SK-N-SH (cell line): ENCODE results near the gene DCLK1. TPM values are rescaled to one million over a fixed set of nuclear protein-coding genes. Genes with fewer than 3 reads are reported as not detected.

ENCODE experiments used
- CTCF ChIA-PET: fragments of 300-600, 350-600 bp; formaldehyde crosslinking; extraction: SDS; loops from one replicate; lab custom pipeline; 2021; lab: Yijun Ruan, JAX
- POLR2A ChIA-PET: fragments of 350-600 bp; sonication (Branson Sonifier 250); formaldehyde crosslinking; extraction: SDS; loops from one replicate; lab custom pipeline; 2020; ENCODE audit warnings: antibody characterized with exemption, inconsistent platforms; lab: Yijun Ruan, JAX
- DNase-seq: peaks from one replicate; pipeline ENCODE4 v3.0.0; 2012
- H2AFZ ChIP-seq: fragments of 200-600 bp; sonication (generic); 2 replicates; pipeline ENCODE4 v1.8.1; 2016; ENCODE audit warnings: antibody characterized with exemption, mild to moderate bottlenecking, low read depth
- H3F3A ChIP-seq: fragments of 200-600 bp; sonication (generic); replicated peaks from 2 replicates; pipeline ENCODE3; 2016; ENCODE audit warnings: antibody characterized with exemption, mild to moderate bottlenecking; ENCODE audit not compliant: insufficient read depth
- H3K27ac ChIP-seq, 2 experiments: fragments of 200-500 bp in 1 of 2; fragments of 200-600 bp in 1 of 2; sonication (Bioruptor generic) in 1 of 2; sonication (generic), shearing (Covaris generic) in 1 of 2; 2 replicates each; pipeline versions ENCODE4 v1.5.1 to v1.6.1; 2014 to 2016; ENCODE audit warnings: low read depth in 2 of 2, inconsistent platforms in 1 of 2, low read length in 1 of 2, mild to moderate bottlenecking in 1 of 2, mixed read lengths in 1 of 2
- H3K27me3 ChIP-seq: fragments of 200-600 bp; sonication (generic), shearing (Covaris generic); 2 replicates; pipeline ENCODE4 v1.6.1; 2016; ENCODE audit warnings: mixed run types; ENCODE audit not compliant: insufficient read depth
- H3K36me3 ChIP-seq, 2 experiments: fragments of 200-500 bp in 1 of 2; fragments of 200-600 bp in 1 of 2; sonication (Bioruptor generic) in 1 of 2; sonication (generic) in 1 of 2; replicated peaks in 1 of 2; 2 replicates each; pipeline versions ENCODE3 to v1.5.1; 2014 to 2016; ENCODE audit warnings: low read length in 1 of 2, mild to moderate bottlenecking in 1 of 2; ENCODE audit not compliant: insufficient read depth in 2 of 2, control insufficient read depth in 1 of 2
- H3K4me1 ChIP-seq, 2 experiments: fragments of 200-500 bp in 1 of 2; fragments of 200-600 bp in 1 of 2; sonication (Bioruptor generic) in 1 of 2; sonication (generic), shearing (Covaris generic) in 1 of 2; 2 replicates each; pipeline versions ENCODE4 v1.5.1 to v1.6.1; 2014 to 2016; ENCODE audit warnings: low read depth in 1 of 2, low read length in 1 of 2, mixed run types in 1 of 2; ENCODE audit not compliant: insufficient read depth in 2 of 2, control insufficient read depth in 1 of 2
- H3K4me2 ChIP-seq: fragments of 200-600 bp; sonication (generic), shearing (Covaris generic); 2 replicates; pipeline ENCODE4 v1.6.1; 2017; ENCODE audit warnings: mixed run types
- H3K4me3 ChIP-seq, 2 experiments: fragments of 200-500 bp in 1 of 2; fragments of 200-600 bp in 1 of 2; sonication (Bioruptor generic) in 1 of 2; sonication (generic), shearing (Covaris generic) in 1 of 2; 2 replicates each; pipeline versions ENCODE4 v1.5.1 to v1.8.1; 2014 to 2016; ENCODE audit warnings: low read depth in 2 of 2, inconsistent platforms in 1 of 2, low read length in 1 of 2, mild to moderate bottlenecking in 1 of 2, mixed read lengths in 1 of 2, moderate library complexity in 1 of 2
- H3K79me2 ChIP-seq: fragments of 200-600 bp; sonication (generic); 2 replicates; pipeline ENCODE4 v1.8.1; 2017; ENCODE audit warnings: mild to moderate bottlenecking; ENCODE audit not compliant: insufficient read depth
- H3K9ac ChIP-seq: fragments of 200-600 bp; sonication (generic); 2 replicates; pipeline ENCODE4 v1.6.1; 2017; ENCODE audit warnings: mixed run types
- H3K9me2 ChIP-seq: fragments of 200-600 bp; sonication (generic); 2 replicates; pipeline ENCODE4 v1.6.1; 2017; ENCODE audit warnings: mixed run types
- H3K9me3 ChIP-seq: fragments of 200-600 bp; sonication (generic); 2 replicates; pipeline ENCODE4 v1.6.1; 2017; ENCODE audit warnings: mixed run types, mild to moderate bottlenecking, moderate library complexity
- H4K20me1 ChIP-seq: fragments of 200-600 bp; sonication (generic); 2 replicates; pipeline ENCODE4 v1.6.1; 2017; ENCODE audit warnings: mild to moderate bottlenecking, mixed run types; ENCODE audit not compliant: insufficient read depth
- CHD2 ChIP-seq: fragments of 150-350 bp; IDR thresholded peaks from 2 replicates; pipeline ENCODE4 v1.6.1; 2018; ENCODE audit warnings: low read length; ENCODE audit not compliant: partially characterized antibody
- CTCF ChIP-seq: fragments of 200-600 bp; sonication (generic); IDR thresholded peaks from 2 replicates; pipeline ENCODE4 v1.6.1; 2017; ENCODE audit warnings: antibody characterized with exemption, mild to moderate bottlenecking, moderate library complexity
- EP300 ChIP-seq, 2 experiments: IDR thresholded peaks; 2 replicates each; pipeline versions ENCODE4 v1.4.0 to v1.6.1; 2012; ENCODE audit warnings: borderline replicate concordance in 1 of 2, low read depth in 1 of 2, low read length in 1 of 2
- EZH2phosphoT487 ChIP-seq: fragments of 200-600 bp; sonication (generic); IDR thresholded peaks from 2 replicates; pipeline ENCODE4 v1.6.1; 2017; ENCODE audit warnings: low read depth, mixed run types, mild to moderate bottlenecking, antibody characterized with exemption, moderate library complexity, borderline replicate concordance
- FOSL2 ChIP-seq: IDR thresholded peaks from 2 replicates; pipeline ENCODE4 v1.4.0; 2012; ENCODE audit warnings: low read depth, mild to moderate bottlenecking, moderate library complexity, borderline replicate concordance
- FOXJ3 ChIP-seq: sonication (generic); formaldehyde crosslinking; IDR thresholded peaks from 2 replicates; pipeline ENCODE4 v1.5.1; 2020; ENCODE audit warnings: mild to moderate bottlenecking, missing genetic modification reagents
- MAX ChIP-seq: IDR thresholded peaks from 2 replicates; pipeline ENCODE4 v1.4.0; 2012; ENCODE audit warnings: low read depth
- NFIC ChIP-seq: IDR thresholded peaks from 2 replicates; pipeline ENCODE4 v1.4.0; 2012; ENCODE audit warnings: borderline replicate concordance
- NRF1 ChIP-seq: IDR thresholded peaks from 2 replicates; pipeline ENCODE4 v1.6.1; 2012; ENCODE audit warnings: low read depth, mild to moderate bottlenecking, low read length
- PBX3 ChIP-seq: IDR thresholded peaks from 2 replicates; pipeline ENCODE4; 2012
- POLR2AphosphoS5 ChIP-seq: IDR thresholded peaks from 2 replicates; pipeline ENCODE4 v1.6.1; 2012; ENCODE audit warnings: low read depth, low read length
- RAD21 ChIP-seq: IDR thresholded peaks from 2 replicates; pipeline ENCODE4 v1.6.1; 2012; ENCODE audit warnings: mild to moderate bottlenecking, low read length
- SMC3 ChIP-seq: IDR thresholded peaks from 2 replicates; pipeline ENCODE4 v1.6.1; 2012; ENCODE audit warnings: low read depth, low read length, improper control_type of control experiment
- TAF1 ChIP-seq: IDR thresholded peaks from 2 replicates; pipeline ENCODE4 v1.6.1; 2012; ENCODE audit warnings: low read depth, mild to moderate bottlenecking, low read length, moderate library complexity, borderline replicate concordance
- TCF12 ChIP-seq: IDR thresholded peaks from 2 replicates; pipeline ENCODE4 v1.4.0; 2012
- TEAD4 ChIP-seq: IDR thresholded peaks from 2 replicates; pipeline ENCODE4 v1.4.0; 2012; ENCODE audit warnings: mild to moderate bottlenecking, borderline replicate concordance; ENCODE audit not compliant: insufficient read depth
- USF1 ChIP-seq: IDR thresholded peaks from 2 replicates; pipeline ENCODE4 v1.4.0; 2012; ENCODE audit warnings: low read depth, borderline replicate concordance
- USF2 ChIP-seq: fragments of 150-350 bp; IDR thresholded peaks from 2 replicates; pipeline ENCODE4 v1.6.1; 2017; ENCODE audit warnings: antibody characterized with exemption, low read length, low read depth, borderline replicate concordance
- YY1 ChIP-seq: IDR thresholded peaks from 2 replicates; pipeline ENCODE4 v1.4.0; 2012; ENCODE audit warnings: low read depth, mild to moderate bottlenecking
- WGBS: methylation state at CpG from one replicate; pipeline ENCODE4 v1.1.6; 2017; ENCODE audit warnings: low lambda C conversion rate; 5-methylcytosine and 5-hydroxymethylcytosine counted together
- polyA plus RNA-seq, 3 experiments: library from polyadenylated mRNA; depleted of rRNA; stranded (reverse); fragments of >200 nt; gene quantifications; 2 replicates each; pipeline ENCODE4 v1.2.3, GENCODE V29; 2012

The DCLK1 gene
- polyA plus RNA-seq, 1 of the 3 experiments (the other 2 are of a cell fraction) = 1.1 TPM

- no peaks in the 10 kb centered on the region; a peak in 1 of 4 replicates for H3K4me1 ChIP-seq
- POLR2A ChIA-PET = no interaction called here
- no peak overlapping the region for H3K4me3 ChIP-seq
- no peak overlapping the region for H3K4me2 ChIP-seq
- no peak overlapping the region for H3K27ac ChIP-seq
- WGBS = 100% methylated on average over 4 of the region's 4 CpGs
- H3K27me3 ChIP-seq = no peaks in the 10 kb centered on the region
- H2AFZ ChIP-seq = no peak overlapping the region
- CTCF ChIA-PET = interaction anchor here (1.0 to 1.3 kb wide), 3 partner anchors 11 to 87 kb away, joined by 3 to 4 read pairs (median 3); no protein-coding TSS in a partner anchor
- H3F3A ChIP-seq = no peaks in the 10 kb centered on the region
- TF ChIP-seq POLR2AphosphoS5 = no peak
- TF ChIP-seq EZH2phosphoT487 = no peak
- TF ChIP-seq USF1 = no peak
- TF ChIP-seq, all 33 proteins: peak for 0
- Histone ChIP-seq H3K79me2 (no peaks in the 10 kb centered on the region), H3K36me3 (no peaks in the 10 kb centered on the region), H4K20me1 (no peaks in the 10 kb centered on the region), H3K9me2 (no peaks in the 10 kb centered on the region), H3K9me3 (no peaks in the 10 kb centered on the region), H3K9ac (no peak overlapping the region)
- no peak for DNase-seq
These were observed 399.7 kb downstream of the DCLK1 start for GRCh38 chr13:35731471-35731870.

GRCh38 chr13:35729926-35730627, 401.1 kb downstream of the DCLK1 start:
- no peaks in the 10 kb centered on the region for H4K20me1 ChIP-seq
- ChIA-PET CTCF (interaction anchor here (1.1 to 1.5 kb wide), 4 partner anchors 9 to 534 kb away, joined by 3 to 4 read pairs (median 3); no protein-coding TSS in a partner anchor), POLR2A (no interaction called here)
- no peak for DNase-seq
- no peak overlapping the region for H3K4me2 ChIP-seq
- no peaks in the 10 kb centered on the region for H3K27me3 ChIP-seq
- H3K4me1 ChIP-seq = no peaks in the 10 kb centered on the region; a peak in 1 of 4 replicates
- no peaks in the 10 kb centered on the region for H3K9me3 ChIP-seq
- no peaks in the 10 kb centered on the region for H3K36me3 ChIP-seq
- no peak overlapping the region for H2AFZ ChIP-seq
- H3K9me2 ChIP-seq = no peaks in the 10 kb centered on the region
- no peaks in the 10 kb centered on the region for H3F3A ChIP-seq
- H3K9ac ChIP-seq = no peak overlapping the region
- 85% methylated on average over 4 of the region's 5 CpGs for WGBS
- H3K79me2 ChIP-seq = no peaks in the 10 kb centered on the region
- no peak overlapping the region for H3K4me3 ChIP-seq
- no peak overlapping the region for H3K27ac ChIP-seq
- no peak for TF ChIP-seq EZH2phosphoT487
- TF ChIP-seq MAX = no peak
- no peak for TF ChIP-seq YY1
- TF ChIP-seq CHD2 = no peak
- no peak for TF ChIP-seq TCF12
- no peak for TF ChIP-seq SMC3
- TF ChIP-seq FOSL2 = no peak
- no peak for TF ChIP-seq NRF1
- TF ChIP-seq USF2 = no peak
- TF ChIP-seq NFIC = no peak
- TF ChIP-seq TEAD4 = no peak
- no peak for TF ChIP-seq RAD21
- TF ChIP-seq FOXJ3 (CRISPR knock-in tag) = no peak
- no peak for TF ChIP-seq CTCF
- TF ChIP-seq PBX3 = no peak
- no peak for TF ChIP-seq EP300 (IDR thresholded peaks at IDR 0.05; ENCODE audit: borderline replicate concordance in 1 of 2, low read depth in 1 of 2, low read length in 1 of 2)
- TF ChIP-seq TAF1 = no peak
